Activated B cell treated with CpG ODN at 0.5 μM for 24 hours (primary cell): ENCODE measurements around the gene PITHD1. TPM values are rescaled to one million over a fixed set of nuclear protein-coding genes. Genes with fewer than 3 reads are reported as not detected.
A peak's percentile ranks its signal among the peaks of the same experiment; 100 is the strongest.

Experiments used
- ATAC-seq: fragments of 200-7000 bp; cut with Tn5 transposase; one replicate; pipeline ENCODE4 v1.10.0; 2021; ENCODE audit warnings: low read depth, mild to moderate bottlenecking, moderate library complexity
- CTCF ChIA-PET: fragments of 350-600 bp; sonication (Branson Sonifier 250); formaldehyde crosslinking; loops from one replicate; lab custom pipeline; 2021; ENCODE audit warnings: antibody characterized with exemption; lab: Charles Lee
- POLR2A ChIA-PET: fragments of 350-600 bp; sonication (Branson Sonifier 250); formaldehyde crosslinking; loops from one replicate; lab custom pipeline; 2021; ENCODE audit warnings: antibody characterized with exemption; lab: Charles Lee
- DNase-seq: peaks from one replicate; pipeline ENCODE4 v3.0.0; 2022
- H3K27ac Mint-ChIP-seq: one replicate; pipeline ENCODE4 v1.8.0; 2020; ENCODE audit warnings: mixed read lengths
- H3K27me3 Mint-ChIP-seq: one replicate; pipeline ENCODE4 v1.8.0; 2021; ENCODE audit warnings: mixed read lengths
- H3K36me3 Mint-ChIP-seq: one replicate; pipeline ENCODE4 v1.8.0; 2021; ENCODE audit warnings: low read depth, mixed read lengths
- H3K4me1 Mint-ChIP-seq: one replicate; pipeline ENCODE4 v1.8.0; 2021; ENCODE audit warnings: mixed read lengths
- H3K4me3 Mint-ChIP-seq: one replicate; pipeline ENCODE4 v1.8.0; 2020; ENCODE audit warnings: mild to moderate bottlenecking, mixed read lengths
- H3K9me3 Mint-ChIP-seq: one replicate; pipeline ENCODE4 v1.8.0; 2020; ENCODE audit warnings: mixed read lengths
- intact Hi-C: fragments of 100-400 bp; cut with micrococcal nuclease; formaldehyde crosslinking; loops from one replicate; pipeline ENCODE4 v1.15.1; 2024
- total RNA-seq: library from RNA; stranded (reverse); gene quantifications from 2 replicates; pipeline ENCODE4 v1.2.3, GENCODE V29; 2022
- TF ChIP-seq, protein P1 (sequence below): fragments of 200-600 bp; IDR thresholded peaks from one replicate; pipeline ENCODE4 v1.8.0; 2022; ENCODE audit warnings: antibody characterized with exemption, mild to moderate bottlenecking

The PITHD1 gene
- total RNA-seq, 1 donor from 2014 or later: 58.7 TPM

DNA sequence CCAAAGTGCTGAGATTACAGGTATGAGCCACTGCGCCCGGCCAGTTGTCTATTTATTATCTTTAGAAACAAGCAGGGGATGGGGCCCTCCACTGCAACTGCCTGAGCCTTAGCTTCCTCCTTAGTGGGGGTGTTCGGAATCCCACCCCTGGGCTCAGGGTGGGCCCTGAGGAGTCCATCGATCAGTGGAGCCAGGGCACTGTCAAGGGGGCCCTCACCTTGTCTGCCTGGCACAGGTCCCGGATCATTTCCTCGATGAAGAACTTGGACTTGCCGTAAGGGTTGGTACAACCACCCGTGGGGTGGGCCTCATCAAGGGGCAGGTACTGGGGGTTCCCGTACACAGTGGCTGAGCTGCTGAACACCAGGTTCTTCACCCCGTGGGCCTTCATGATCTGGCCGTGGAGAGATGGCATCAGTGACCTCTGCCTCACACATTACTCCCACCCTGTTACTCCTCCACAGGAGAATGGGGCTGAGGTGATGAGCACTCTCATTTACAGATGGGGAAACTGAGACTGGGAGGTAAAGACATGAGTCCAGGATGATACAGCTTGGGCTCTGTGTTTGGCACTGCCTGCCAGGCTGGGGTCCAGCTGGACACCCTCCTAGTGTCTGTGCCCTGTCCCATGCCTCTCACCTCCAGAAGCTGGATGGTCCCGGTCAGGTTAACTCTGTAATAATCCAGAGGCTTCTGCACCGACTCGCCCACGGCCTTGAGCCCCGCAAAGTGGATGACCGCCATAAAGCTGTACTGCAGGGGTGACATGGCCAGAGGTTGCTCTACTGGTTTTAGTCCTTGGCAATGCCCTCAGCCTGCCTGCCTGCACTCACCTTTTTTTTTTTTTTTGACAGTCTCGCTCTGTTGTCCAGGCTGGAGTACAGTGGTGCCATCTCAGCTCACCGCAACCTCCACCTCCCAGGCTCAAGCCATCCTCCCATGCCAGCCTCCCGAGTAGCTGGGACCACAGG lies 19.5 kb downstream of the PITHD1 start:
- H3K4me3 Mint-ChIP-seq: no peak overlapping the region
- H3K27ac Mint-ChIP-seq: no peak overlapping the region
- POLR2A ChIA-PET: interaction anchor here (0.7 kb wide), 2 partner anchors 18 to 390 kb away, joined by 3 to 4 read pairs; no protein-coding TSS in a partner anchor

DNA sequence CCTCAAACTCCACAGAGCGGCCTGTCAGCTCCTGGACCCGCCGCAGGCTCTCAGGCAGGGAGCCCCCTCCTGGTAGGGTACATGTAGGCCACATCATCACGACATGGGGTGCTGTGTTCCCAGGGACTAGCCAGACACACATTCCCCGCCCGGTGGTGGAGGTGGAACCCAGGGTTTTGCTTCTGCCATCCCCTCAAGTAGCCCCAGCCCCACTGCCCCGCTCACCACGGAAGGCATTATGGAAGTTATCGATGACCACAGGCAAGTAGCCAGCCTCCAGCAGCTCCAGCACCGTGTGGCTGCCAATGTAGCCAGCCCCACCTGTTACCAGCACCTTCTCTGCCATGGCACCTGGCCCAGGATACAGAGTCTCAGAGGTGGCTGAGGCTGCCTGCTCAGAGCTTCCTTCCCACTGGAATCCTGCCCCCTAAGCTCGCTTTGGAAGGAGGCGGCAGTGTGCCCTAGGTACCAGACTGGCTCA lies 20.5 kb downstream of the PITHD1 start:
- TF ChIP-seq, protein P1, sequence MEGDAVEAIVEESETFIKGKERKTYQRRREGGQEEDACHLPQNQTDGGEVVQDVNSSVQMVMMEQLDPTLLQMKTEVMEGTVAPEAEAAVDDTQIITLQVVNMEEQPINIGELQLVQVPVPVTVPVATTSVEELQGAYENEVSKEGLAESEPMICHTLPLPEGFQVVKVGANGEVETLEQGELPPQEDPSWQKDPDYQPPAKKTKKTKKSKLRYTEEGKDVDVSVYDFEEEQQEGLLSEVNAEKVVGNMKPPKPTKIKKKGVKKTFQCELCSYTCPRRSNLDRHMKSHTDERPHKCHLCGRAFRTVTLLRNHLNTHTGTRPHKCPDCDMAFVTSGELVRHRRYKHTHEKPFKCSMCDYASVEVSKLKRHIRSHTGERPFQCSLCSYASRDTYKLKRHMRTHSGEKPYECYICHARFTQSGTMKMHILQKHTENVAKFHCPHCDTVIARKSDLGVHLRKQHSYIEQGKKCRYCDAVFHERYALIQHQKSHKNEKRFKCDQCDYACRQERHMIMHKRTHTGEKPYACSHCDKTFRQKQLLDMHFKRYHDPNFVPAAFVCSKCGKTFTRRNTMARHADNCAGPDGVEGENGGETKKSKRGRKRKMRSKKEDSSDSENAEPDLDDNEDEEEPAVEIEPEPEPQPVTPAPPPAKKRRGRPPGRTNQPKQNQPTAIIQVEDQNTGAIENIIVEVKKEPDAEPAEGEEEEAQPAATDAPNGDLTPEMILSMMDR: no peak
- ATAC-seq: no peak
- H3K4me1 Mint-ChIP-seq: peaks cover 21% of the 10 kb centered on the region
- no peak for DNase-seq
- no peak overlapping the region for H3K27ac Mint-ChIP-seq
- ChIA-PET CTCF (interaction anchor here (1.2 to 1.5 kb wide), 3 partner anchors 11 to 118 kb away, joined by 3 to 5 read pairs (median 4); no protein-coding TSS in a partner anchor), POLR2A (interaction anchor here (0.6 to 3.8 kb wide), 6 partner anchors 8 to 389 kb away, joined by 3 to 34 read pairs (median 14); partner anchors contain the start of genes LYPLA2 and PITHD1)
- H3K9me3 Mint-ChIP-seq: no peaks in the 10 kb centered on the region
- peak overlapping the region; percentile 91 for H3K4me3 Mint-ChIP-seq
- intact Hi-C loops: no loop called here
- peaks cover 34% of the 10 kb centered on the region for H3K36me3 Mint-ChIP-seq
- H3K27me3 Mint-ChIP-seq: no peaks in the 10 kb centered on the region

More for the DNA sequence above, 19.5 kb downstream of the PITHD1 start:
- no peaks in the 10 kb centered on the region for H3K9me3 Mint-ChIP-seq
- peaks cover 42% of the 10 kb centered on the region for H3K36me3 Mint-ChIP-seq
- H3K4me1 Mint-ChIP-seq: peaks cover 24% of the 10 kb centered on the region
- H3K27me3 Mint-ChIP-seq: no peaks in the 10 kb centered on the region
- DNase-seq (no peak), ATAC-seq (no peak)
- CTCF ChIA-PET: interaction anchor here (1.0 to 1.5 kb wide), 3 partner anchors 12 to 119 kb away, joined by 3 to 5 read pairs (median 3); no protein-coding TSS in a partner anchor
- intact Hi-C loops: no loop called here
- TF ChIP-seq, protein P1: no peak

DNA sequence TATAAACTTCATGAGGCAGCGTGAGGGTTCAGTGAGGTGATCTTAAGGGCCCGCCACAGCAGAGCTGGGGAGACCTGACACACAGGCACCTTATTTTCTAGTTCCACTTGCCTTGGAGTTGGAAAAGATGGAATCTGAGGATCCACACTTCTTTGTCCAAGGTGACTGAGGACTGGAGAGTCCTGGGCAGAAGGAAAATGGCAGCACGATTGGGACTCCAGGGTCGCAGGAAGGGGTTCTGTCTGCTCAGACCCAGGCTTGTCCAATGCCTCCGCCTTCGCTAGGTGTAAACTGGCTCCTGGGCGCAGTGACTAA lies 21.0 kb downstream of the PITHD1 start:
- peaks cover 36% of the 10 kb centered on the region for H3K36me3 Mint-ChIP-seq
- intact Hi-C loops: no loop called here
- CTCF ChIA-PET: interaction anchor here (1.2 to 1.5 kb wide), 2 partner anchors 28 to 118 kb away, joined by 3 to 4 read pairs; no protein-coding TSS in a partner anchor
- TF ChIP-seq, protein P1: no peak
- ATAC-seq (no peak), DNase-seq (no peak)
- POLR2A ChIA-PET: interaction anchor here (0.6 to 3.8 kb wide), 8 partner anchors 9 to 253 kb away, joined by 4 to 34 read pairs (median 16); partner anchors contain the start of genes CNR2, HMGCL, LYPLA2 and PITHD1
- H3K27ac Mint-ChIP-seq: no peak overlapping the region
- no peaks in the 10 kb centered on the region for H3K27me3 Mint-ChIP-seq
- H3K4me3 Mint-ChIP-seq: peak overlapping the region; percentile 91
- no peaks in the 10 kb centered on the region for H3K9me3 Mint-ChIP-seq
- H3K4me1 Mint-ChIP-seq: peaks cover 21% of the 10 kb centered on the region

DNA sequence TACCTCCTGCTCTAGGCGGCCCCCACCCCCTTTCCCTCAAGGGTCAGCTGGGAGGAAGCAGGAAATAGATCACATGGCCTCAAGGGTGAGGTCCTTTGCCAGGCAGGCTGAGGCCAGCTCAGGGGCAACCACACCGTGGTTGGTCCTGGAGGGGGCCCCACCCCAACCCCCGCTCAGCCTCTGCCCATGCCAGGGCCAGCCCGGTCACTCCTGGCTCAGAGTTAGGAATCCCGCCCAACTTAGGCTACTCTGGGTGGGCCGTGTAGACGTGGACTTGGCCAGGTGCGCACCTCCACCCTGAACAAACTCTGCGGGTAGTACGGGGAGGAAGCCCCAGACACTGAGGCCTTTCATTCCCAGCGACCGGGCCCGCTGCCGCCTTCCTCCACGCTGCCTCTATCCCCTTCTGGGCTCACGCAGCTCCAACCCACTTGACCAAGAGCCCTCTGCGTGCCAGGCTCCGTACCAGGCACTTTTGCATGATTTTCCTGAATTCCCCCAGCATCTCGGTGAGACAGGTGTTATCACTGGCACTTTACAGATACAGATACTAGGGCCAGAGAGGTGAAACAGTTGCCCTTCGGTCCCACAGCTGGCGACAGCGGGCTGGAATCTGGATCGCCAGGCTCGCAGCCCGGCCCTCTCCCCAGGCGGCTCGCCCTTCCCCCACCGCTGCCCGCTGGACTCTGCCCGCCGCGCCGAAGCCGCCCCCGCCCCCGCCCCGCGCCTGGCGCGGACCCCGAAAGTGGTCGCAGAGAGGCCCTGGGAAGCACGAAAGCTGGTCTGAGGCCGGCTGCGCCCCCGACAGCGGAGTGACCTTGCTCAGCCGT lies 21.6 kb downstream of the PITHD1 start:
- no peak for ATAC-seq
- POLR2A ChIA-PET: interaction anchor here (0.6 to 3.8 kb wide), 12 partner anchors 9 to 117 kb away, joined by 3 to 34 read pairs (median 6); partner anchors contain the start of genes CNR2, ELOA, HMGCL and LYPLA2
- Mint-ChIP-seq H3K4me3 (peak overlapping the region; percentile 91), H3K27me3 (no peaks in the 10 kb centered on the region), H3K9me3 (no peaks in the 10 kb centered on the region), H3K36me3 (peaks cover 32% of the 10 kb centered on the region), H3K27ac (peak overlapping the region; percentile 64), H3K4me1 (peaks cover 21% of the 10 kb centered on the region)
- TF ChIP-seq, protein P1: no peak
- intact Hi-C loops: loop anchor here (1.0 to 2.0 kb wide), 6 partner anchors 8 to 181 kb away; partner anchors contain the start of genes HMGCL, LYPLA2, PITHD1 and PNRC2
- DNase-seq: no peak
- CTCF ChIA-PET: interaction anchor here (1.2 to 2.2 kb wide), 2 partner anchors 28 to 117 kb away, joined by 4 to 10 read pairs; no protein-coding TSS in a partner anchor
